Measurements from ENCODE around the gene SDS.

SDS gene, protein sequence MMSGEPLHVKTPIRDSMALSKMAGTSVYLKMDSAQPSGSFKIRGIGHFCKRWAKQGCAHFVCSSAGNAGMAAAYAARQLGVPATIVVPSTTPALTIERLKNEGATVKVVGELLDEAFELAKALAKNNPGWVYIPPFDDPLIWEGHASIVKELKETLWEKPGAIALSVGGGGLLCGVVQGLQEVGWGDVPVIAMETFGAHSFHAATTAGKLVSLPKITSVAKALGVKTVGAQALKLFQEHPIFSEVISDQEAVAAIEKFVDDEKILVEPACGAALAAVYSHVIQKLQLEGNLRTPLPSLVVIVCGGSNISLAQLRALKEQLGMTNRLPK

DNA sequence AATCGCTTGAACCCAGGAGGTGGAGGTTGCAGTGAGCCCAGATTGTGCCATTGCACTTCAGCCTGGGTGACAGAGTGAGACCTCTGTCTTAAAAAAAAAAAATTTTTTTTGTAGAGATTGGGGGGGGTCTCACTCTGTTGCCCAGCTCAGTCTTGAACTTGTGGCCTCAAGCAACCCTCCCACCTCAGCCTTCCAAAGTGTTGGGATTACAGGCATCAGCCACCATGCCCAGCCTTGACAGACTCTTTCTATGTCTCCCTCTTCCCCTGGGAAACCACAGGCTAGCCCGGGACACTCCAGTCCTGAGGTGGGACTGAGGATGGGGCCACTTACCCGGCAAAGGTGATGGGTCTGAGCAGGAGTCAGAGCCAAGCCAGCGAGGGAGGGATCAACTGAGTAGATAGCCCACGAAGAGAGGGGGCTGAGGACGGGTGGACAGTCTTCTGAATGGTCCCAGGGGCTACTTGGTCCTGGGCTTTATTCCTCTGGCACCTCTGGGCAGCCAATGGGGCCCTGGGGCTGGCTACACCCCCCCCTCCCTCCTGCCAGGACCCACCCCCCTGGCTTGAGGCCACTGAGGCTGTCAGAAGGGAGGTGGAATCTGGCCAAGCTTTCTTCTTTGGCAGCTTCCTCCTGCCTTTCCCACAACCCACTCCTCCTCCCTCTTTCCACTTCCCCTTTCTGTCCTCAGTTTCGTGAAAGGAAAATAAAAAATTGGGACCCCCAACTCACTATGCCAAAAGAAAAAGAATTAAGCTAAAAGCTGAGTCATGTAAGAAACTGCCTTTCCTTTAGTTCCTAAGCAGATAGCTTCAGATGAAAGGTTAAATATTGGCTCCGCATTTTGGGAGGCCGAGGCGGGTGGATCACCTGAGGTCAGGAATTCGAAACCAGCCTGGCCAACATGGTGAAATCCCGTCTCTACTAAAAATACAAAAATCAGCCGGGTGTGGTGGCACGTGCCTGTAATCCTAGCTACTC lies at the start of gene SDS:
Gene SDS (minus strand): TSS at position 453 of the 981 bp plus-strand sequence. CDS start 4,179 bp downstream, outside the sequence.
- H3K36me3 Mint-ChIP-seq (ENCODE audit: insufficient read depth), result no peaks in the 10 kb centered on the region
- ATAC-seq (replicated peaks; ENCODE audit: extremely low read depth, poor library complexity, severe bottlenecking), result no peak
- no peak for DNase-seq (ENCODE audit: low spot score in 2 of 2)
- no peak within 1 kb of the TSS for H3K27ac Mint-ChIP-seq (ENCODE audit: low read depth)
- H3K4me3 Mint-ChIP-seq, result no peak within 1 kb of the TSS
- H3K4me1 Mint-ChIP-seq, result no peaks in the 10 kb centered on the region
- peaks cover 30% of the 10 kb centered on the region for H3K27me3 Mint-ChIP-seq
- no peaks in the 10 kb centered on the region for H3K9me3 Mint-ChIP-seq

GRCh38 chr12:113453330-113453729 lies 49.6 kb upstream of the SDS start:
- Mint-ChIP-seq H3K4me3 (no peak overlapping the region), H3K27me3 (peaks cover 32% of the 10 kb centered on the region), H3K36me3 (ENCODE audit: insufficient read depth) (no peaks in the 10 kb centered on the region), H3K4me1 (no peaks in the 10 kb centered on the region), H3K9me3 (no peaks in the 10 kb centered on the region), H3K27ac (ENCODE audit: low read depth) (no peak overlapping the region)
- DNase-seq (ENCODE audit: low spot score in 2 of 2) (no peak), ATAC-seq (replicated peaks; ENCODE audit: extremely low read depth, poor library complexity, severe bottlenecking) (no peak)

GRCh38 chr12:113452458-113452857 lies 48.8 kb upstream of the SDS start:
- no peak for ATAC-seq (replicated peaks; ENCODE audit: extremely low read depth, poor library complexity, severe bottlenecking)
- peaks cover 33% of the 10 kb centered on the region for H3K27me3 Mint-ChIP-seq
- H3K36me3 Mint-ChIP-seq (ENCODE audit: insufficient read depth), result no peaks in the 10 kb centered on the region

GRCh38 chr12:113449839-113450238 lies 46.2 kb upstream of the SDS start:
- Mint-ChIP-seq H3K27me3 (peaks cover 37% of the 10 kb centered on the region), H3K4me3 (no peak overlapping the region)

More at GRCh38 chr12:113452458-113452857, 48.8 kb upstream of the SDS start:
- no peak overlapping the region for H3K4me3 Mint-ChIP-seq
- no peak for DNase-seq (ENCODE audit: low spot score in 2 of 2)
- no peak overlapping the region for H3K27ac Mint-ChIP-seq (ENCODE audit: low read depth)
- no peaks in the 10 kb centered on the region for H3K9me3 Mint-ChIP-seq
- H3K4me1 Mint-ChIP-seq, result no peaks in the 10 kb centered on the region

DNA sequence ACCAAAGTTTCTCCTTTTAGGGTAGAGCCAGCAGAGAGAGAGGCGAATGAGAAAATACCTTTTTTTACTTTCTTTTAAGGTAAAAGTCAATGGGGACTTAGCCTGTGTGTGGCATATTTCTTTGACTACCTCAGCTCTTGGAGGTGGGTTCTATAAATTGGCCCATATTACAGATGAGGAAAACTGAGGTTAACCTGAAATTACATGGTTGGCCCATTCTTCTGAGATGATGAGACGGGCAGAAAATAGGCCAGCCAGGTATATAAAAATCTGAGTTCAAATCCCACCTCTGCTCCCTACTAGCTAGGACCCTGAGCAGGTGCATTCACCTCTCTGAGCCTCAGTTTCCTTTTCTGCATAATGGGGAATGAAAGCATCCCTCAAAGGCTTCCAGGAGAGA lies 45.6 kb upstream of the SDS start:
- peaks cover 37% of the 10 kb centered on the region for H3K27me3 Mint-ChIP-seq
- H3K27ac Mint-ChIP-seq (ENCODE audit: low read depth), result no peak overlapping the region
- no peaks in the 10 kb centered on the region for H3K4me1 Mint-ChIP-seq
- no peaks in the 10 kb centered on the region for H3K36me3 Mint-ChIP-seq (ENCODE audit: insufficient read depth)
- ATAC-seq (replicated peaks; ENCODE audit: extremely low read depth, poor library complexity, severe bottlenecking) (no peak), DNase-seq (ENCODE audit: low spot score in 2 of 2) (no peak)
- H3K9me3 Mint-ChIP-seq, result no peaks in the 10 kb centered on the region
- no peak overlapping the region for H3K4me3 Mint-ChIP-seq

More at GRCh38 chr12:113449839-113450238, 46.2 kb upstream of the SDS start:
- ATAC-seq (replicated peaks; ENCODE audit: extremely low read depth, poor library complexity, severe bottlenecking) (no peak), DNase-seq (ENCODE audit: low spot score in 2 of 2) (no peak)
- Mint-ChIP-seq H3K36me3 (ENCODE audit: insufficient read depth) (no peaks in the 10 kb centered on the region), H3K4me1 (no peaks in the 10 kb centered on the region), H3K27ac (ENCODE audit: low read depth) (no peak overlapping the region), H3K9me3 (no peaks in the 10 kb centered on the region)

DNA sequence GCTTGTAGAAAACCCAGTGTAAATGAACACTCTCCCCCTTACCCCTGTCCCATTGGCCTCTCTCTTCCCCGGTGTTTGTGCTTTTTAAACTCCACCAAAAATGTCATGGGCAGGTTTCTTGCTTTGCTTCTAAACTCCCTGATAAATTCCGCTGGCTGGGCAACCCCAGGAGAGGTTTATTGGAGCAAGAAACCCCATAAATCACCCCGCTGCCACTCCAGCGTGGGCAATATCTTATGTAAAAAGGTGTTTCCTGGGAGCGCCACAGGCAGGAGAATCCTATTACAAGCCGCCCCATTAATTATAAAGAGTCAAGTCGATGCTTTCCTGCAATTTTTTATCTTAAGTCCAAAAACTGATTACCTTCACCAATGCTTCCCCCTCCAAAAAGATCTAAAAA lies 45.2 kb upstream of the SDS start:
- ATAC-seq (replicated peaks; ENCODE audit: extremely low read depth, poor library complexity, severe bottlenecking), result no peak
- no peaks in the 10 kb centered on the region for H3K36me3 Mint-ChIP-seq (ENCODE audit: insufficient read depth)
- H3K27me3 Mint-ChIP-seq, result peaks cover 37% of the 10 kb centered on the region
- DNase-seq (ENCODE audit: low spot score in 2 of 2), result no peak
- no peaks in the 10 kb centered on the region for H3K4me1 Mint-ChIP-seq
- no peaks in the 10 kb centered on the region for H3K9me3 Mint-ChIP-seq
- no peak overlapping the region for H3K27ac Mint-ChIP-seq (ENCODE audit: low read depth)
- H3K4me3 Mint-ChIP-seq, result no peak overlapping the region

GRCh38 chr12:113445544-113446171 lies 42.0 kb upstream of the SDS start:
- Mint-ChIP-seq H3K4me1 (no peaks in the 10 kb centered on the region), H3K36me3 (ENCODE audit: insufficient read depth) (no peaks in the 10 kb centered on the region), H3K9me3 (no peaks in the 10 kb centered on the region), H3K27ac (ENCODE audit: low read depth) (no peak overlapping the region), H3K27me3 (peaks cover 37% of the 10 kb centered on the region), H3K4me3 (no peak overlapping the region)
- DNase-seq (ENCODE audit: low spot score in 2 of 2), result no peak
- ATAC-seq (replicated peaks; ENCODE audit: extremely low read depth, poor library complexity, severe bottlenecking), result no peak

GRCh38 chr12:113443030-113443539 lies 39.4 kb upstream of the SDS start:
- H3K27ac Mint-ChIP-seq (ENCODE audit: low read depth), result no peak overlapping the region
- ATAC-seq (replicated peaks; ENCODE audit: extremely low read depth, poor library complexity, severe bottlenecking), result no peak
- H3K4me1 Mint-ChIP-seq, result no peaks in the 10 kb centered on the region
- H3K4me3 Mint-ChIP-seq, result no peak overlapping the region
- H3K27me3 Mint-ChIP-seq, result peaks cover 25% of the 10 kb centered on the region
- H3K36me3 Mint-ChIP-seq (ENCODE audit: insufficient read depth), result no peaks in the 10 kb centered on the region
- no peaks in the 10 kb centered on the region for H3K9me3 Mint-ChIP-seq
- no peak for DNase-seq (ENCODE audit: low spot score in 2 of 2)

- DNase-seq (ENCODE audit: low spot score in 2 of 2) (no peak), ATAC-seq (replicated peaks; ENCODE audit: extremely low read depth, poor library complexity, severe bottlenecking) (no peak)
- H3K27me3 Mint-ChIP-seq, result peaks cover 5% of the 10 kb centered on the region
- H3K36me3 Mint-ChIP-seq (ENCODE audit: insufficient read depth), result no peaks in the 10 kb centered on the region
- H3K4me3 Mint-ChIP-seq, result no peak overlapping the region
- H3K4me1 Mint-ChIP-seq, result no peaks in the 10 kb centered on the region
- H3K27ac Mint-ChIP-seq (ENCODE audit: low read depth), result no peak overlapping the region
- H3K9me3 Mint-ChIP-seq, result no peaks in the 10 kb centered on the region
Measured at GRCh38 chr12:113440947-113441782, 37.5 kb upstream of the SDS start.

DNA sequence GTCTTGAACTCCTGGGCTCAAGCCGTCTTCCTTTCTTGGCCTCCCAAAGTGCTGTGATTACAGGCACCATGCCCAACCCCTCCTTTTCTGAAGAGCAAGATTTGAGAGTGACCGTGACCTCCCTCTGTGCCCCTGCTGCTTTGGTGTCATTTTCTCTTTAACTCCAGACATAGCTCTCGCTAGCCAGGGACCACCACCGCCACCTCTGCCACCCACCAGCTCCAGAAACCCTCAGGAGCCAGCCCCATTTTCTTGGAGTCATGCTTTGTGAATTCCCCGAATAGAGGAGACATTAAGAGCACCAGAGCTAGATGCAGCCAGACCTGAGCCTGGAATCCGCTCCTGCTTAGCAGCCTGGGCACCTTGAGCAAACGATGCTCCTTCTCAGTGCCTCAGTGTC lies 36.6 kb upstream of the SDS start:
- H3K9me3 Mint-ChIP-seq, result no peaks in the 10 kb centered on the region
- H3K36me3 Mint-ChIP-seq (ENCODE audit: insufficient read depth), result no peaks in the 10 kb centered on the region
- DNase-seq (ENCODE audit: low spot score in 2 of 2) (no peak), ATAC-seq (replicated peaks; ENCODE audit: extremely low read depth, poor library complexity, severe bottlenecking) (no peak)
- no peaks in the 10 kb centered on the region for H3K27me3 Mint-ChIP-seq
- H3K4me1 Mint-ChIP-seq, result no peaks in the 10 kb centered on the region
- H3K27ac Mint-ChIP-seq (ENCODE audit: low read depth), result no peak overlapping the region
- H3K4me3 Mint-ChIP-seq, result no peak overlapping the region

GRCh38 chr12:113439606-113440030 lies 35.9 kb upstream of the SDS start:
- Mint-ChIP-seq H3K9me3 (no peaks in the 10 kb centered on the region), H3K27me3 (no peaks in the 10 kb centered on the region), H3K4me3 (no peak overlapping the region), H3K4me1 (no peaks in the 10 kb centered on the region), H3K36me3 (ENCODE audit: insufficient read depth) (no peaks in the 10 kb centered on the region), H3K27ac (ENCODE audit: low read depth) (no peak overlapping the region)
- ATAC-seq (replicated peaks; ENCODE audit: extremely low read depth, poor library complexity, severe bottlenecking), result no peak
- no peak for DNase-seq (ENCODE audit: low spot score in 2 of 2)

DNA sequence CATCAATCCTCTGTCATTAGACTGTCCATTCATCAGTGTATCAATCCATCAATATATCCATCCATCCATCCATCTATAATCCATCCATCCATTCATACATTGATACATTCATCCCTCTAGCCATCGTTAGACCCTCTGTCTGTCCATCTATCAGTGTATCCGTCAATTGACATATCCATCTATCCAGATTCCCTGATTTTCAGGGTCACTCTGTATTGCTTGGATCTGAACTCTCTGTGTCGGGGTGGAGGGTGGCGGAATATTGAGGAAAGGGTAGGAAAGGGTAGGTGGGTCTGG lies 35.6 kb upstream of the SDS start:
- no peaks in the 10 kb centered on the region for H3K36me3 Mint-ChIP-seq (ENCODE audit: insufficient read depth)
- no peak overlapping the region for H3K27ac Mint-ChIP-seq (ENCODE audit: low read depth)
- H3K4me1 Mint-ChIP-seq, result no peaks in the 10 kb centered on the region
- no peak overlapping the region for H3K4me3 Mint-ChIP-seq
- DNase-seq (ENCODE audit: low spot score in 2 of 2) (no peak), ATAC-seq (replicated peaks; ENCODE audit: extremely low read depth, poor library complexity, severe bottlenecking) (no peak)
- no peaks in the 10 kb centered on the region for H3K9me3 Mint-ChIP-seq
- no peaks in the 10 kb centered on the region for H3K27me3 Mint-ChIP-seq

Measured in central memory CD8-positive, alpha-beta T cell (primary cell).